ENCODE data around the gene SERTAD4. TPM values are rescaled to one million over a fixed set of nuclear protein-coding genes. Genes with fewer than 3 reads are reported as not detected.
"Not testable (repeated sequence)": the region's sequence is repeated elsewhere in the genome, so short reads cannot be mapped to it uniquely, and the experiment has no call there.

The SERTAD4 gene
- total and polyA plus RNA-seq, 4 donors, result 1.9 to 7.8 (median 2.7) TPM

DNA sequence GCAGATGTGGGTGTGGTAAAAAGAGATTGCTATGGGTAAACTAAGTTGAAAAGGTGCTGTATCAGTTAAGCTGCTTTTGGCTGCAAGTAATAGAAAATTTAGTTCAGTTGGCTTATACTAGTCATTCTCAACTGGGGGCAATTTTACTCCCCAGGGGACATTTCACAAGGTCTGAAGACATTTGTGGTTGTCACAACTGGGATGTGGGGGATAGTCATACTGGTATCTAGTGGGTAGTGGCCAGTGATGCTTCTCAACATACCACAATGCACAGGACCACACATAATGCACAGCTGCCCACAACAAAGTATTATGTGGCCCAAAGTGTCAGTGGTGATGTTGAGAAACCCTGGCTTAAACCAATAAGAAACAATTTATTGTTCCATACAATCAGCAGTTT is 31.4 kb downstream of the SERTAD4 start:
- H3K9ac ChIP-seq (ENCODE audit: insufficient read depth in 1 of 2, low read length in 2 of 2), result no peak overlapping the region
- TF ChIP-seq, protein P1, sequence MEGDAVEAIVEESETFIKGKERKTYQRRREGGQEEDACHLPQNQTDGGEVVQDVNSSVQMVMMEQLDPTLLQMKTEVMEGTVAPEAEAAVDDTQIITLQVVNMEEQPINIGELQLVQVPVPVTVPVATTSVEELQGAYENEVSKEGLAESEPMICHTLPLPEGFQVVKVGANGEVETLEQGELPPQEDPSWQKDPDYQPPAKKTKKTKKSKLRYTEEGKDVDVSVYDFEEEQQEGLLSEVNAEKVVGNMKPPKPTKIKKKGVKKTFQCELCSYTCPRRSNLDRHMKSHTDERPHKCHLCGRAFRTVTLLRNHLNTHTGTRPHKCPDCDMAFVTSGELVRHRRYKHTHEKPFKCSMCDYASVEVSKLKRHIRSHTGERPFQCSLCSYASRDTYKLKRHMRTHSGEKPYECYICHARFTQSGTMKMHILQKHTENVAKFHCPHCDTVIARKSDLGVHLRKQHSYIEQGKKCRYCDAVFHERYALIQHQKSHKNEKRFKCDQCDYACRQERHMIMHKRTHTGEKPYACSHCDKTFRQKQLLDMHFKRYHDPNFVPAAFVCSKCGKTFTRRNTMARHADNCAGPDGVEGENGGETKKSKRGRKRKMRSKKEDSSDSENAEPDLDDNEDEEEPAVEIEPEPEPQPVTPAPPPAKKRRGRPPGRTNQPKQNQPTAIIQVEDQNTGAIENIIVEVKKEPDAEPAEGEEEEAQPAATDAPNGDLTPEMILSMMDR (IDR thresholded peaks at IDR 0.05; ENCODE audit: control extremely low read depth, extremely low read depth), result no peak
- ATAC-seq (ENCODE audit: insufficient read depth, low FRiP score) (no peak), DNase-seq (no peak)
- no peaks in the 10 kb centered on the region for H3K9me3 ChIP-seq (ENCODE audit: control insufficient read depth in 4 of 4, insufficient read depth in 3 of 4, low read length in 3 of 4)
- no peaks in the 10 kb centered on the region for H3K27me3 ChIP-seq (ENCODE audit: control insufficient read depth in 3 of 3, insufficient read depth in 3 of 3, low read length in 2 of 3)
- H3K4me1 ChIP-seq (ENCODE audit: control insufficient read depth in 5 of 5, insufficient read depth in 5 of 5, low read length in 5 of 5), result peaks cover 0 to 20% (median 15%) of the 10 kb centered on the region in 5 donors
- no peak overlapping the region for H3K27ac ChIP-seq (ENCODE audit: low read depth in 1 of 2, low read length in 1 of 2)
- no peaks in the 10 kb centered on the region for H3K36me3 ChIP-seq (ENCODE audit: control insufficient read depth in 4 of 4, insufficient read depth in 4 of 4, low read length in 4 of 4)
- no peak overlapping the region for H3K4me3 ChIP-seq

DNA sequence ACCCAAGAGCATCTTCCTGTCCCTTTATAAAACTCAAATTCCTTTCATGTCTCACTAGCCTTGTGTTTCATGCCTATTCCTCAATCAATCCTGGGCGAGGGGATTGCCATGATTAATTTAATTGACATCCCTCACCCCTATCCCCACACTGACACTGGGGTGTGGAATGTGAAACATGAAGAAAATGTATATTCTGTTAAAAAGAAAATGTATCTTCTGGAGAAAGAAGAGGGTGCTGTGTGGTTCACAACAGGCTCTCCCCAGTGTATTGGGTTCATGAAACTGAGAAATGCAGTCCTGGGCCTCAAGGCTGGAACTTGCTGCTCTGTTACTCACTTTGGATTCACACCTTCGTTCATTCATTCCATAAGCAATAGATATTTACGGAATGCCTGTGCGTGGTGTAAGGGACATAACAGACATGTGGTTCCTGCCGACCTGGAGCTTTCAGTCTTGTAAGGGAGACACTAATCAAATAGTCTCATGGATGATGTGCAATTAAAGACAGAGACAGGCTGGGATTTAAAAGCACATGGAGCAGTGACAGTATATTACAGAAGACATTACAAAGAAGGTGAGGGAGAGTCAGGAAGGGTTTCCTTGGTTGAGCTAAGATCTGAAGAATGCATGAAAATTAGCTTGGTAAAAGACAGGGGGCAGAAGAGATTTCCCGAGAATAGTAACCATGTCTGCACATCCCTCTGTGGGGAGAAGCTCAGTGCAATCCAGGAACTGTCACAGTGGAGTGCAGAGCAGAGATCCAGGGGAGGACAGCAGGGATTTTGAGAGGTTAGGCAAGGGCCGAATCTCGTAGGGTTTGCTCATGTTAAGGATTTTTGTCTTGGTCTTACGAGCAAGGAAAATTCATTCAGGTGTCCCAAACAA is 32.1 kb downstream of the SERTAD4 start:
- Histone ChIP-seq H3K4me3 (no peak overlapping the region), H3K27me3 (ENCODE audit: control insufficient read depth in 3 of 3, insufficient read depth in 3 of 3, low read length in 2 of 3) (no peaks in the 10 kb centered on the region), H3K27ac (ENCODE audit: low read depth in 1 of 2, low read length in 1 of 2) (no peak overlapping the region), H3K36me3 (ENCODE audit: control insufficient read depth in 4 of 4, insufficient read depth in 4 of 4, low read length in 4 of 4) (no peaks in the 10 kb centered on the region), H3K9me3 (ENCODE audit: control insufficient read depth in 4 of 4, insufficient read depth in 3 of 4, low read length in 3 of 4) (no peaks in the 10 kb centered on the region), H3K4me1 (ENCODE audit: control insufficient read depth in 5 of 5, insufficient read depth in 5 of 5, low read length in 5 of 5) (peaks cover 0 to 20% (median 15%) of the 10 kb centered on the region in 5 donors), H3K9ac (ENCODE audit: insufficient read depth in 1 of 2, low read length in 2 of 2) (no peak overlapping the region)
- 81 to 83% methylated on average over 9 of the region's 9 CpGs for WGBS, 2 donors
- DNase-seq, result no peak
- TF ChIP-seq, protein P1 (IDR thresholded peaks at IDR 0.05; ENCODE audit: control extremely low read depth, extremely low read depth), result no peak
- ATAC-seq (ENCODE audit: insufficient read depth, low FRiP score), result no peak

DNA sequence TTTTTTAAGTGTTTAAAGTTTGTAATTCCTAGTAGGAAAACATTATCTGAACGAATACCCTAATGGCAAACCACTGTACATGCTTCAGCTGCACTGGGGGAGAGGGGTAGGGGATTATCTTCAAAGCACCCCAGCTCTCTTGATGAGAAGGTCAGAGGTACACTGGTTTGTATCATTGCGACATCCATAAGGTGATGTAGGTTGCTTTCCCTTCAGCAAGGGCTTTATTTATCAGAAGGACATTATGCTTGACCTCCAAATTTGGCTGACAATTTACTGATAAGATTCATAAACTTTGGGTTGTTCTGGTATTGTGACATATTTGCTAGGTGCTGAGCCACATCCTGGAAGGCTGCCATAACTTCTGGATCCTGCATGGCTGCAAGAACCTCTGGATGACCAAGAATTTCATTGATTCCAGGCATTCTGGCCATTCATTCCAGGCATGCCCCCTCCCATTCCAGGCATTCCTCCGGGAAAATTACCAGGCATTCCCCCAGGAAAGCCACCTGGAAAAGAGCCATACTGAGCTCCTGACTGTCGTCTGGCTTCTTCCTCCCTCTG is 32.9 kb downstream of the SERTAD4 start:
- not testable (repeated sequence) for H3K27ac ChIP-seq (ENCODE audit: low read depth in 1 of 2, low read length in 1 of 2); H3K36me3 ChIP-seq (ENCODE audit: control insufficient read depth in 4 of 4, insufficient read depth in 4 of 4, low read length in 4 of 4); H3K9me3 ChIP-seq (ENCODE audit: control insufficient read depth in 4 of 4, insufficient read depth in 3 of 4, low read length in 3 of 4); H3K4me3 ChIP-seq; H3K27me3 ChIP-seq (ENCODE audit: control insufficient read depth in 3 of 3, insufficient read depth in 3 of 3, low read length in 2 of 3); H3K9ac ChIP-seq (ENCODE audit: insufficient read depth in 1 of 2, low read length in 2 of 2); DNase-seq; ATAC-seq (ENCODE audit: insufficient read depth, low FRiP score)
- 54 to 58% methylated on average over 4 of the region's 4 CpGs for WGBS, 2 donors
- H3K4me1 ChIP-seq (ENCODE audit: control insufficient read depth in 5 of 5, insufficient read depth in 5 of 5, low read length in 5 of 5), result peaks cover 0 to 20% (median 15%) of the 10 kb centered on the region in 5 donors

DNA sequence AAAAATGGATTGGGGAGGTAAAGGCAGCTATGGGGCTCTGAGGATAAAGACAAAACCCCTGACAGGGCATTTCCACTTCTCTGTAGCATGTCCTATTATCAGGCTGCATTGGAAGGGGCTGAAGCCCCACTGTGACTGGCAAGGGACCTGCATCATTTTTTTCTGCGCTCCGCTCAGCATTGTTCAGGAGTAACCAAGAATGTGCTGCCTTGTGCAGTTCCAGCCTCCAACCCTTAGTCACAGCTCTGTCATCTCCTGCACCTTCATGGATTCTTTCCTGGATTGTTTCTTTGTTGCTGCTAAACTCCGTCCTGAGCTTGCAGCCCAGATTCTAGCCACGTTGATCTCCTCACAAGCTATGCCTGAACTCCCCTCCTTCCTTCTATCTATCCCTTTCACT is 37.4 kb downstream of the SERTAD4 start:
- Histone ChIP-seq H3K27ac (ENCODE audit: low read depth in 1 of 2, low read length in 1 of 2) (no peak overlapping the region), H3K4me1 (ENCODE audit: control insufficient read depth in 5 of 5, insufficient read depth in 5 of 5, low read length in 5 of 5) (peaks cover 0 to 2% (median 0%) of the 10 kb centered on the region in 5 donors), H3K4me3 (no peak overlapping the region), H3K9me3 (ENCODE audit: control insufficient read depth in 4 of 4, insufficient read depth in 3 of 4, low read length in 3 of 4) (no peaks in the 10 kb centered on the region), H3K9ac (ENCODE audit: insufficient read depth in 1 of 2, low read length in 2 of 2) (no peak overlapping the region), H3K27me3 (ENCODE audit: control insufficient read depth in 3 of 3, insufficient read depth in 3 of 3, low read length in 2 of 3) (peaks cover 0 to 2% (median 0%) of the 10 kb centered on the region in 3 donors), H3K36me3 (ENCODE audit: control insufficient read depth in 4 of 4, insufficient read depth in 4 of 4, low read length in 4 of 4) (no peaks in the 10 kb centered on the region)
- TF ChIP-seq, protein P1 (IDR thresholded peaks at IDR 0.05; ENCODE audit: control extremely low read depth, extremely low read depth), result no peak
- ATAC-seq (ENCODE audit: insufficient read depth, low FRiP score), result no peak
- no peak for DNase-seq
- WGBS, 2 donors, result 90 to 91% methylated on average over 4 of the region's 4 CpGs
